Parathyroid adenoma (tissue), 2 donors: ENCODE measurements around the gene GK2.

Experiments
- H2AFZ ChIP-seq: fragments of 300-600 bp; sonication (generic); one replicate; pipeline ENCODE4 v1.7.0; 2017; ENCODE audit warnings: antibody characterized with exemption, mild to moderate bottlenecking
- H3K27ac ChIP-seq: fragments of 300-600 bp; sonication (generic); one replicate; pipeline ENCODE4 v1.7.0; 2017
- H3K27me3 ChIP-seq: fragments of 300-600 bp; sonication (generic); one replicate; pipeline ENCODE4 v1.7.0; 2017; ENCODE audit warnings: low read length; ENCODE audit not compliant: control insufficient read depth, insufficient read depth
- H3K36me3 ChIP-seq: fragments of 300-600 bp; sonication (generic); one replicate; pipeline ENCODE4 v1.7.0; 2017; ENCODE audit warnings: low read length; ENCODE audit not compliant: control insufficient read depth, insufficient read depth
- H3K4me1 ChIP-seq: fragments of 300-600 bp; sonication (generic); one replicate; pipeline ENCODE4 v1.7.0; 2017; ENCODE audit warnings: control low read depth
- H3K4me2 ChIP-seq: fragments of 300-600 bp; sonication (generic); one replicate; pipeline ENCODE4 v1.7.0; 2017; ENCODE audit warnings: low read length
- H3K4me3 ChIP-seq: fragments of 300-600 bp; sonication (generic); one replicate; pipeline ENCODE4 v1.7.0; 2017; ENCODE audit warnings: low read depth, low read length
- H3K79me2 ChIP-seq: fragments of 300-600 bp; sonication (generic); one replicate; pipeline ENCODE4 v1.7.0; 2017; ENCODE audit warnings: control low read depth
- H3K9ac ChIP-seq: fragments of 300-600 bp; sonication (generic); one replicate; pipeline ENCODE4 v1.7.0; 2017; ENCODE audit warnings: mild to moderate bottlenecking
- H3K9me3 ChIP-seq: fragments of 300-600 bp; sonication (generic); one replicate; pipeline ENCODE4 v1.7.0; 2017; ENCODE audit warnings: low read length; ENCODE audit not compliant: control insufficient read depth
- CTCF ChIP-seq: fragments of 300-600 bp; sonication (generic); IDR thresholded peaks from one replicate; pipeline ENCODE4 v1.7.0; 2017; ENCODE audit warnings: antibody characterized with exemption, mild to moderate bottlenecking
- donor health status: primary hyperparathyroidism.

The GK2 gene

GRCh38 chr4:79360006-79360405 lies 48.0 kb downstream of the GK2 start:
- Histone ChIP-seq H3K79me2 (no peaks in the 10 kb centered on the region), H3K4me3 (no peak overlapping the region), H3K9me3 (no peaks in the 10 kb centered on the region), H3K4me1 (no peaks in the 10 kb centered on the region), H3K36me3 (no peaks in the 10 kb centered on the region), H3K4me2 (no peak overlapping the region), H3K27ac (no peak overlapping the region), H2AFZ (no peak overlapping the region), H3K27me3 (no peaks in the 10 kb centered on the region), H3K9ac (no peak overlapping the region)
- no peak for TF ChIP-seq CTCF

- Histone ChIP-seq H3K4me3 (no peak overlapping the region), H3K4me2 (no peak overlapping the region), H3K79me2 (no peaks in the 10 kb centered on the region), H3K4me1 (no peaks in the 10 kb centered on the region), H3K27me3 (no peaks in the 10 kb centered on the region), H3K27ac (no peak overlapping the region), H3K36me3 (no peaks in the 10 kb centered on the region), H2AFZ (no peak overlapping the region), H3K9me3 (no peaks in the 10 kb centered on the region), H3K9ac (no peak overlapping the region)
- no peak for TF ChIP-seq CTCF
Observed at GRCh38 chr4:79358438-79358837, 49.6 kb downstream of the GK2 start.

- no peak for TF ChIP-seq CTCF
- H3K4me3 ChIP-seq = no peak overlapping the region
- no peaks in the 10 kb centered on the region for H3K9me3 ChIP-seq
- H2AFZ ChIP-seq = no peak overlapping the region
- no peaks in the 10 kb centered on the region for H3K4me1 ChIP-seq
- H3K79me2 ChIP-seq = no peaks in the 10 kb centered on the region
- H3K27me3 ChIP-seq = no peaks in the 10 kb centered on the region
- H3K36me3 ChIP-seq = no peaks in the 10 kb centered on the region
- no peak overlapping the region for H3K9ac ChIP-seq
- H3K4me2 ChIP-seq = no peak overlapping the region
- H3K27ac ChIP-seq = no peak overlapping the region
Observed at GRCh38 chr4:79357365-79357764, 50.7 kb downstream of the GK2 start.
